ENCODE data around the gene IFNLR1.
"Not testable (repeated sequence)": the region's sequence is repeated elsewhere in the genome, so short reads cannot be mapped to it uniquely, and the experiment has no call there.

Gene IFNLR1

DNA sequence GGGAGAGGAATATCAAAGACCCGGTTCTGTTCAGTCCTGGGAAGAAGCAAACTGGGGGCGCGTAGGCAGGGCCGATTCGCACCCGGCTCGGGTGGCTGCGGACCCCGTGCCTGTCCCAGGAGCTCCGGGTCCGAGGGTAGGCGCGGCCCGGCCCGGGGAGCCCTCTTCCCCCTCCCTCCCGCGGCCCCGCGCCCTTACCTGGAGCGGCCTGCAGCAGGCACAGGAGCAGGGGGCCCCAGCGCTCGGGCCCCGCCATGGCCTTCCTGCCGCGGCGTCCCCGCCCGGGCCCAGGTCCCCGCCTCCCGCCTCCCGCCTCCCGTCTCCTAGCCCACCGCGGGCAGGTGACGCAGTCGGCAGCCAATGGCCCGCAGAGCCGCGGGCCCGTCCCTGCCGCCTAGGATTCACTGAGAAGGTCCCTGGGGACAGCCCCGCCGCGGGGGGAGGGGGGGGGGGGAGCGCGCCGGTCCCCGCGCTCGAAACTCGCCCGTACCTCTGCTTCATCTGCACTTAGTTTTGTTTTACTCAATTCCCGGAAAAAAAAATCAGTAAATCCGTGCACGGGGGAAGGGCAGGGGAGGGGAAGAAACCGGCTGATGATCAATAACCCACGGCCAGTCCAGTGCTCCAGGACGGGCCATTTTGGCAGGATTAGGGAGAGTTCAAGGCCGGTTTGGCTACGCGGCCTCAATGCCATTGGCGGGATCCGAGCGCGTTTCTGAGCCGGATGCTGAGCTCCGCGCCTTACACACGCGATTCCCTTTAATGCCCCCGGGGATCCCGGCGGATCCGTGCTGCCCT is at the start of gene IFNLR1:
Gene IFNLR1, minus strand, starts transcription at position 297 of the 798 bp plus-strand sequence. Its CDS starts 41 bp downstream, at position 256.
- intact Hi-C loops (cut with DNase I), result no loop called here
- peak; percentile 15 to 84 (median 66) for DNase-seq

- intact Hi-C loops (cut with DNase I), result no loop called here
- DNase-seq, result no peak
These were observed 49.1 kb upstream of the IFNLR1 start for GRCh38 chr1:24235921-24236788.

- peak in 39 of 42 donors; percentile 8 to 78 (median 41) for DNase-seq
- intact Hi-C loops (cut with DNase I), result no loop called here
These were observed 46.9 kb upstream of the IFNLR1 start for GRCh38 chr1:24233684-24234600.

DNA sequence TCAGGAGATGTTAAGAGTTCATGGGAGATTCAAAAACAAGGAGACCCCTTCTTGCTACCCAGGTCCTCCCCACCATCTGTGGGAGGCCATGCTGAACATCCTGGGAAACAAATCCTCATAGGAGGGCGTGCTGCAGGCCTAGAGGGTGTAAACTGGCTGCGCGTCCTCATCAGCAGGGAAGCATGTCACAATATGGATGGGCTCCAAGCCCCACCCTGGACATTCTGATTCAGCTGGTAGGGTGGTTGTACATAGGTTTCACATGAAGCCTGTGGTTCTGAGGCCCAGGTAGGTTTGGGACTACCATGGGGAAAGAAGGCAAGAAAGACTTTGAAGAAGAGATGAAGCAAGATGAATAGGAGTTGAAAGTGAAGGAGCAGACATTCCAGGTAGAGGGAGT is 44.6 kb upstream of the IFNLR1 start:
- intact Hi-C loops (cut with DNase I), result no loop called here
- no peak for DNase-seq

DNA sequence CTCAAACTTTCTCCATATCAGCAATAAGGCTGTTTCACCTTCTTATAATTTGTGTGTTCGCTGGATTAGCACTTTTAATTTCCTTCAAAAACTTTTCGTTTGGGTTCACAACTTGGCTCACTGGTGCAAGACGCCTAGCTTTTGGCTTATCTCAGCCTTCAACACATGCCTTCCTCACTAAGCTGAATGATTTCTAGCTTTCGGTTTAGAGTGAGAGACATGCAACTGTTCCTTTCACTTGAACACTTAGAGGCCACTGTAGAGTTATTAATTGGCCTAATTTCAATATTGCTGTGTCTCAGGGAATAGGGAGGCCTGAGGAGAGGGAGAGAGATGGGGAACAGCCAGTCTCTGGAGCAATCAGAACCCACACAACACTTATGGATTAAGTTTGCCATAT is 41.2 kb upstream of the IFNLR1 start:
- no peak for DNase-seq
- intact Hi-C loops (cut with DNase I), result no loop called here

DNA sequence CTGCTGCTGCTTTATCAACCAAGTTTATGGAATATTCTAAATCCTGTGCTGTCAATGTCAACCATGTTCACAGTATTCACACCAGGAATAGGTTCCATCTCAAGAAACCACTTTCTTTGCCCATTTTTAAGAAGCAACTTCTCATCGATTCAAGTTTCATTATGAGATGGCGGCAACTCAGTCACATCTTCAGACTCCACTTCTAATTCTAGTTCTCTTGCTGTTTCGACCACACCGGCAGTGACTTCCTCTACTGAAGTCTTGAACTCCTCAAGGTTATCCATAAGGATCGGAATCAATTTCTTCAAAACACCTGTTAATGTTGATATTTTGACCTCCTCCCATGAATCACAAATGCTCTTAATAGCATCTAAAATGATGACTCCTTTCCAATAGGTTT is 39.7 kb upstream of the IFNLR1 start:
- DNase-seq, result no peak
- intact Hi-C loops (cut with DNase I), result no loop called here

DNA sequence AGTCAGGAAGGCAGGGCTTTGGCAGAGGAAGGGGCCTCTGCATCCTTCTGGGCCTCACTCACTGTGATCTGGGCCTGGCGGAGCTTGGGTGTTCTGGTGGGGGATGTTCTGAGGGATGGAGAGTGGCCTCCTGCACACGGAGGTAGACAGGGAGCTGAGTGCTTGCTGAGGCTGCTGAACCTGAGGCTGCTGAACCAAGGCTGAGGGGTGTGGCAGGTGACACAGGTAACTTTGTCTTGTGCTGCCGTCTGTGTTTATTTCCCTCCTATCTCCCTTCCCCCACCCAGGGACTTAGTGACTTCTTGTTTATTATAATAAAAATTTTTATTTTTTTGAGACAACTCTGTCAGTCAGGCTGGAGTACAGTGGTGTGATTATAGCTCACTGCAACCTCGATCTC is 37.7 kb upstream of the IFNLR1 start:
- no peak for DNase-seq
- intact Hi-C loops (cut with DNase I), result no loop called here

DNA sequence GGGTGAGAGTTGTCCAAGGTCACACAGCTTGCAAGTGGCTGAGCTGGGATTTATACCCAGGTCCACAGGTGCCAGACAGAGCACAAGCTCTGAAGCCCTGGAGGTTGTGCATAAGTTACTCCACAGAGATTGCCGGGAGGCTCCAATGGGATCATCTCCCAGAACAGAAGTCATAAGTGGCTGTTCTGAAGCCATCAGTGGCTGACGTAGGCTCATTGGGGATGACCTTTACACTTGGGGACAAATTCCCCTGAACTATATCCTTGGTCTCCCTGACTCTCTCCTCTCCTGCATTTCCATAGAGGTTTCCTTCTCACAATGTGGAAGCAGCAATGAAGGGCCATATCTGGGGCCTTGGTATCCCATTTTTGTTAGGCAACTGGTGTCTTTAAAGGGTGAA is 37.0 kb upstream of the IFNLR1 start:
- no peak for DNase-seq
- intact Hi-C loops (cut with DNase I), result no loop called here

- intact Hi-C loops (cut with DNase I), result no loop called here
- no peak for DNase-seq
These were observed 35.7 kb upstream of the IFNLR1 start for GRCh38 chr1:24222793-24223192.

GRCh38 chr1:24222008-24222605 is 35.0 kb upstream of the IFNLR1 start:
- DNase-seq, result peak in 5 of 42 donors; percentile 15 to 51 (median 40)
- intact Hi-C loops (cut with DNase I), result no loop called here

DNA sequence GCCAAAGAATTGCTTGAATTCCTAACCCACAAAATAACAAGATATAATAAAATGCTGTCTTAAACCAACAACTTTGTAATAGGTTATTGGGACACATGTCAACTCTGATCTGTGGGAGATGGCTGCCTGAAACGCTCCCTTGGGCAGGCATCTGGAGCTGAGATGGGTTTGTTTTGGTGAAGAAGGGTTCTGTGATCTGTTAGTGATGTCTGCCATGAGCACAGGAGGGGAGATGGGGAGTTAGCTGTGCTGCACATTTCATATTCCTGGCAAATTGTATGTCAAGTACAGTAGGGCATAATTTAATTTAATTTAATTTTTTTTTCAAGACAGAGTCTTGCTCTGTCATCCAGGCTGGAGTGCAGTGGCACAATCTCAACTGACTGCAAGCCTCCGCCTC is 34.2 kb upstream of the IFNLR1 start:
- DNase-seq, result no peak
- intact Hi-C loops (cut with DNase I), result no loop called here

DNA sequence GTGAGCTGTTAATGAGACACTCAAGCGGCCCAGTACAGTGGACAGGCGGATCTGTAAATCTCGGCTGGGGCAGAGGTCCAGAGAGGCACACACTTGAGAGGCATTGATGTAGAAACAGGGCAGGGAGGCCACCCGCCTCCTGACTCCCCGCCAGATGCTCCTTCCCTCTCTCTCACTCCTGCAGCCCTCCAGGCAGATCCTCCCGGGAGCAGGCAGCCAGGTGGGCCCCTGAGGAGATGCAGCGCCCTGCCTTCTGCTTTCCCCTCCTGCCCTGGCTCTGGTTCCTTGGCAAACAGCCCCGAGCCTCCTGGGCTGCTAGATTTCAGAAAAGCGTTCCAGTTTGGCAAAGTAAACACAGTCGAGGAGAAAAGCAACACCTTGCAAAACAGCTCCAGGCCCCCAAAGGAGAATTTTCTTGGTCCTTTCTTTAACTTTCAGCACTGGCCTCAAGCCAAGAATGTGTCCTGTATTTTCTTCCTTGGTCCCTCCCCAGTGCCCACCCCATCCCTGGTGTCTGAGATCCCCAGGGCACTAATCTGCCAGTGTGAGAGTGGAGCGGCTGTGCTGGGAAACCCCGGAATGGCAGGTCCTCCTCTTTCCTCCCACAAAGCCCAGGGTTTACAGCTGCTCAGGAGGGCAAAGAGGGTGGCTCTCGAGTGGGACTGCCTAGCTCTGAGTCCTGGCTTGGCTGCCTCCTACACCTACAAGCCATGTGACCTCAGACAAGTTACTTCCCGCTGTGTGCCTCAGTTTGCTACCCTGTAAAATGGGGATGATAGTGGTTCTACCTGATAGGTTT is 29.4 kb upstream of the IFNLR1 start:
- intact Hi-C loops (cut with DNase I), result no loop called here
- DNase-seq, result no peak

GRCh38 chr1:24215226-24215814 is 28.2 kb upstream of the IFNLR1 start:
- intact Hi-C loops (cut with DNase I), result no loop called here
- no peak for DNase-seq

DNA sequence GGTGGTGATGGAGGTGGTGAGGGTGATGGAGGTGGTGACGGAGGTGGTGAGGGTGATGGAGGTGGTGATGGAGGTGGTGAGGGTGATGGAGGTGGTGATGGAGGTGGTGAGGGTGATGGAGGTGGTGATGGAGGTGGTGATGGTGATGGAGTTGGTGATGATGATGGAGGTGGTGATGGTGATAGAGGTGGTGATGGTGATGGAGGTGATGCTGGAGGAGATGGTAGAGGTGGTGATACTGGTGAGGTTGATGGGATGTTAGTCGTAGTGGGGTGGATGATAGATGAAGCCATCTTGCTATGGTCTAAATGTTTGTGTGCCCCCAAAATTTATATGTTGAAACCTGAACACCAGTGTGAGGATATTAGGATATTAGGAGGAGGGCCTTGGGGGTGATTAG is 25.3 kb upstream of the IFNLR1 start:
- intact Hi-C loops (cut with DNase I), result no loop called here
- DNase-seq, result no peak

DNA sequence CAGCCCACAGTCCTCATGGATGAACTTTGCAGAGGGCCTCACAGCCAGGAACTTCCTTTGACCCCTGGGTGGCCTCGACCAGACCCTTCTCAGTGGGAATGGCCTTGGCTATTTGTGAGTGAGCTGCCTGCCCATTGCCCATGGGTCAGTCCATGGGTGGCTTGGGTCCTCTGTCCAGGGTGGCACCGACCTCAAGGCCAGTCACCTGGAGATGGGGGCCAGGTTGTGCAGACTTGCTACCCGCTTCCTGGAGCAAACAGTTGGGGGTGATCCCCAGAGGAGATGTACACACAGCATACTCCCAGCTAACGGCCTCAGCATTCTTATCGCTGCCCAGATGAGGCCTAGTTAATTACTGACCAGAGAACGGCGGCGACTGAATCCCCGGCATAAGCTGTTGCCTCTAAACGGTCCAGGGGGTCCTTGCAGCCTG is 23.1 kb upstream of the IFNLR1 start:
- no peak for DNase-seq
- intact Hi-C loops (cut with DNase I), result no loop called here

DNA sequence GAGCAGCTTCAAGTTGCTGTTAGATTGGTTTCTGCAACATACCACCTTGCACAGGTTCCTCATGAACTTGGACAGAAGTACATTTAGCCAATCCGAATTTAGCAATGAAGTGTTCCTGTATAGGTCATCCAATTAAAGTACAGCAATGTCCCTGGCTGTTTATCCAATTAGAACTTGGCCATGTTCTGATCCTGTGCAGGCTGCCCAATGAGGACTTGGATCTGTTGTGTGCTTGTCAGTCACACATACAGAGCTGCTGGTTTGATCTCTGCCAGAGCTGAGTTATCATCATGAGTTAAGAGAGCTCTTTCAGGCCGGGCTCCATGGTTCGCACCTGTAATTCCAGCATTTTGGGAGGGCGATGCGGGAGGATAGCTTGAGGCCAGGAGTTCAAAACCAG is 22.0 kb upstream of the IFNLR1 start:
- DNase-seq, result no peak
- intact Hi-C loops (cut with DNase I), result no loop called here

DNA sequence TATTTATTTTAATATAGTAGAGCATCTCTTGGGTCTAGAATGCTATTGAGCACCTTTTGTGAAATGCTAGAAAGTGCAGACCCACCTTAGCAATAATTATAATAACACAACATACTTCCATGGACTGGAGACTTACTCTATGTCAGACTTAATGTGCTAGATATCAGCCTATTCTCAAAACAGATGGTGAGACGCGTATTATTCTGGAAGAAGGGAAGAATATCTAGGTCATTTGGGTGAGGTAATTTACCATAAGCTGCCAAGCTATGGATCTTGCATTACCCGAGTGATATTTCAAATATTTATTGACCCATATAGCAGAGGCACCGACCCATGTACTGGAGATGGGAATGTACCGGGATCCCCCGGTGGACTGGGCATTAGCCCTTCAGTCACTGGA is 20.6 kb upstream of the IFNLR1 start:
- DNase-seq, result no peak

GRCh38 chr1:24207395-24207687 is 20.3 kb upstream of the IFNLR1 start:
- DNase-seq; intact Hi-C loops (cut with DNase I): not testable (repeated sequence)

More for the DNA sequence above, 20.6 kb upstream of the IFNLR1 start:
- intact Hi-C loops (cut with DNase I), result no loop called here
